Gastrocnemius medialis (tissue), 4 donors: ENCODE measurements around the gene MARK3.
A peak's percentile ranks its signal among the peaks of the same experiment; 100 is the strongest.

Experiments
- POLR2A ChIP-seq, 2 donors: fragments of 450-650 bp; IDR thresholded peaks; one replicate each; pipeline ENCODE4 v1.6.1; 2017; ENCODE audit warnings: antibody characterized with exemption in 2 of 2, mild to moderate bottlenecking in 2 of 2, moderate library complexity in 2 of 2
- TF ChIP-seq, protein P1 (sequence below), 5 experiments: fragments of 450-650 bp in 3 of 5; fragments of 200-600 bp in 2 of 5; sonication (generic) in 2 of 5; IDR thresholded peaks in 4 of 5; conservative IDR thresholded peaks in 1 of 5; 1 replicate in 4 of 5; 2 replicates in 1 of 5; pipeline ENCODE4 v1.5.1; 2016 to 2019; ENCODE audit warnings: antibody characterized with exemption in 5 of 5, mild to moderate bottlenecking in 3 of 5, moderate library complexity in 3 of 5

GRCh38 chr14:103551338-103551762 lies 166.1 kb downstream of the MARK3 start:
- TF ChIP-seq, protein P1, sequence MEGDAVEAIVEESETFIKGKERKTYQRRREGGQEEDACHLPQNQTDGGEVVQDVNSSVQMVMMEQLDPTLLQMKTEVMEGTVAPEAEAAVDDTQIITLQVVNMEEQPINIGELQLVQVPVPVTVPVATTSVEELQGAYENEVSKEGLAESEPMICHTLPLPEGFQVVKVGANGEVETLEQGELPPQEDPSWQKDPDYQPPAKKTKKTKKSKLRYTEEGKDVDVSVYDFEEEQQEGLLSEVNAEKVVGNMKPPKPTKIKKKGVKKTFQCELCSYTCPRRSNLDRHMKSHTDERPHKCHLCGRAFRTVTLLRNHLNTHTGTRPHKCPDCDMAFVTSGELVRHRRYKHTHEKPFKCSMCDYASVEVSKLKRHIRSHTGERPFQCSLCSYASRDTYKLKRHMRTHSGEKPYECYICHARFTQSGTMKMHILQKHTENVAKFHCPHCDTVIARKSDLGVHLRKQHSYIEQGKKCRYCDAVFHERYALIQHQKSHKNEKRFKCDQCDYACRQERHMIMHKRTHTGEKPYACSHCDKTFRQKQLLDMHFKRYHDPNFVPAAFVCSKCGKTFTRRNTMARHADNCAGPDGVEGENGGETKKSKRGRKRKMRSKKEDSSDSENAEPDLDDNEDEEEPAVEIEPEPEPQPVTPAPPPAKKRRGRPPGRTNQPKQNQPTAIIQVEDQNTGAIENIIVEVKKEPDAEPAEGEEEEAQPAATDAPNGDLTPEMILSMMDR (IDR thresholded peaks at IDR 0.05 in 4 of 5, conservative IDR thresholded peaks at IDR 0.05 in 1 of 5): no peak
- peak; percentile 17 to 62 for TF ChIP-seq POLR2A (IDR thresholded peaks at IDR 0.05)
